ENCODE data around the gene CLRN3.

The CLRN3 gene

GRCh38 chr10:127836176-127836575 is 56.6 kb downstream of the CLRN3 start:
- Histone ChIP-seq H3K9ac (ENCODE audit: low read length) (no peak overlapping the region), H2BK120ac (ENCODE audit: insufficient read depth, low read length, poor library complexity) (no peak overlapping the region), H2AFZ (ENCODE audit: insufficient read depth, low read length, poor library complexity) (no peak overlapping the region), H2BK5ac (ENCODE audit: low read depth, low read length, poor library complexity) (no peak overlapping the region), H3K79me2 (ENCODE audit: control insufficient read depth, insufficient read depth, low read length, poor library complexity) (no peaks in the 10 kb centered on the region), H3K18ac (ENCODE audit: low read length) (no peak overlapping the region), H3K27ac (ENCODE audit: low read depth, low read length) (no peak overlapping the region), H3K36me3 (ENCODE audit: control insufficient read depth in 1 of 2, insufficient read depth in 2 of 2, low read length in 2 of 2) (no peaks in the 10 kb centered on the region), H4K8ac (ENCODE audit: low read depth, low read length) (no peak overlapping the region), H3K4me3 (ENCODE audit: low read depth, low read length) (no peak overlapping the region), H2BK12ac (ENCODE audit: low read length) (no peak overlapping the region), H4K12ac (ENCODE audit: low read depth, low read length) (no peak overlapping the region), H3K4me1 (ENCODE audit: control insufficient read depth in 1 of 2, insufficient read depth in 2 of 2, low read length in 2 of 2) (no peaks in the 10 kb centered on the region), H3K23ac (ENCODE audit: low read length) (no peak overlapping the region), H3K4ac (ENCODE audit: low read depth, low read length) (no peak overlapping the region), H3K4me2 (ENCODE audit: low read length) (no peak overlapping the region), H2AK5ac (ENCODE audit: low read length) (no peak overlapping the region), H3K9me3 (ENCODE audit: insufficient read depth, low read depth, low read length) (no peaks in the 10 kb centered on the region), H3K27me3 (ENCODE audit: insufficient read depth, low read length) (no peaks in the 10 kb centered on the region), H4K91ac (ENCODE audit: low read depth, low read length) (no peak overlapping the region), H3K79me1 (ENCODE audit: low read length) (no peaks in the 10 kb centered on the region), H3K14ac (ENCODE audit: low read length) (no peak overlapping the region)
- DNase-seq, result no peak
- WGBS (ENCODE audit: extremely low coverage, insufficient coverage, insufficient read length), result no CpG with 5 or more reads among the region's 4 CpGs

- no peak for DNase-seq
Measured at GRCh38 chr10:127834791-127835190, 58.0 kb downstream of the CLRN3 start.

GRCh38 chr10:127834221-127834620 is 58.5 kb downstream of the CLRN3 start:
- Histone ChIP-seq H3K18ac (ENCODE audit: low read length) (no peak overlapping the region), H2BK5ac (ENCODE audit: low read depth, low read length, poor library complexity) (no peak overlapping the region), H3K4ac (ENCODE audit: low read depth, low read length) (no peak overlapping the region), H3K9ac (ENCODE audit: low read length) (no peak overlapping the region), H2BK120ac (ENCODE audit: insufficient read depth, low read length, poor library complexity) (no peak overlapping the region), H2BK12ac (ENCODE audit: low read length) (no peak overlapping the region), H3K27ac (ENCODE audit: low read depth, low read length) (no peak overlapping the region), H3K79me2 (ENCODE audit: control insufficient read depth, insufficient read depth, low read length, poor library complexity) (no peaks in the 10 kb centered on the region), H3K36me3 (ENCODE audit: control insufficient read depth in 1 of 2, insufficient read depth in 2 of 2, low read length in 2 of 2) (no peaks in the 10 kb centered on the region), H3K4me1 (ENCODE audit: control insufficient read depth in 1 of 2, insufficient read depth in 2 of 2, low read length in 2 of 2) (no peaks in the 10 kb centered on the region), H4K91ac (ENCODE audit: low read depth, low read length) (no peak overlapping the region), H3K27me3 (ENCODE audit: insufficient read depth, low read length) (no peaks in the 10 kb centered on the region), H2AK5ac (ENCODE audit: low read length) (no peak overlapping the region), H3K4me2 (ENCODE audit: low read length) (no peak overlapping the region), H3K79me1 (ENCODE audit: low read length) (no peaks in the 10 kb centered on the region), H3K23ac (ENCODE audit: low read length) (no peak overlapping the region), H3K9me3 (ENCODE audit: insufficient read depth, low read depth, low read length) (no peaks in the 10 kb centered on the region), H4K8ac (ENCODE audit: low read depth, low read length) (no peak overlapping the region), H3K4me3 (ENCODE audit: low read depth, low read length) (no peak overlapping the region), H4K12ac (ENCODE audit: low read depth, low read length) (no peak overlapping the region), H2AFZ (ENCODE audit: insufficient read depth, low read length, poor library complexity) (no peak overlapping the region), H3K14ac (ENCODE audit: low read length) (no peak overlapping the region)
- WGBS (ENCODE audit: extremely low coverage, insufficient coverage, insufficient read length), result no CpG with 5 or more reads among the region's 7 CpGs
- DNase-seq, result no peak

More at GRCh38 chr10:127834791-127835190, 58.0 kb downstream of the CLRN3 start:
- no peak overlapping the region for H2BK5ac ChIP-seq (ENCODE audit: low read depth, low read length, poor library complexity)
- H3K4me3 ChIP-seq (ENCODE audit: low read depth, low read length), result no peak overlapping the region
- no peak overlapping the region for H3K14ac ChIP-seq (ENCODE audit: low read length)
- no peak overlapping the region for H4K12ac ChIP-seq (ENCODE audit: low read depth, low read length)
- no peak overlapping the region for H3K27ac ChIP-seq (ENCODE audit: low read depth, low read length)
- H4K91ac ChIP-seq (ENCODE audit: low read depth, low read length), result no peak overlapping the region
- no peak overlapping the region for H3K4me2 ChIP-seq (ENCODE audit: low read length)
- H3K79me2 ChIP-seq (ENCODE audit: control insufficient read depth, insufficient read depth, low read length, poor library complexity), result no peaks in the 10 kb centered on the region
- no peak overlapping the region for H3K9ac ChIP-seq (ENCODE audit: low read length)
- no peak overlapping the region for H3K18ac ChIP-seq (ENCODE audit: low read length)
- no peaks in the 10 kb centered on the region for H3K9me3 ChIP-seq (ENCODE audit: insufficient read depth, low read depth, low read length)
- no peak overlapping the region for H2BK120ac ChIP-seq (ENCODE audit: insufficient read depth, low read length, poor library complexity)
- H3K4me1 ChIP-seq (ENCODE audit: control insufficient read depth in 1 of 2, insufficient read depth in 2 of 2, low read length in 2 of 2), result no peaks in the 10 kb centered on the region
- H3K36me3 ChIP-seq (ENCODE audit: control insufficient read depth in 1 of 2, insufficient read depth in 2 of 2, low read length in 2 of 2), result no peaks in the 10 kb centered on the region
- H2AFZ ChIP-seq (ENCODE audit: insufficient read depth, low read length, poor library complexity), result no peak overlapping the region
- H3K23ac ChIP-seq (ENCODE audit: low read length), result no peak overlapping the region
- no peaks in the 10 kb centered on the region for H3K79me1 ChIP-seq (ENCODE audit: low read length)
- H4K8ac ChIP-seq (ENCODE audit: low read depth, low read length), result no peak overlapping the region
- no peaks in the 10 kb centered on the region for H3K27me3 ChIP-seq (ENCODE audit: insufficient read depth, low read length)
- H2AK5ac ChIP-seq (ENCODE audit: low read length), result no peak overlapping the region
- WGBS (ENCODE audit: extremely low coverage, insufficient coverage, insufficient read length), result no CpG with 5 or more reads among the region's 4 CpGs
- no peak overlapping the region for H2BK12ac ChIP-seq (ENCODE audit: low read length)
- H3K4ac ChIP-seq (ENCODE audit: low read depth, low read length), result no peak overlapping the region

GRCh38 chr10:127833804-127834203 is 58.9 kb downstream of the CLRN3 start:
- no peaks in the 10 kb centered on the region for H3K79me2 ChIP-seq (ENCODE audit: control insufficient read depth, insufficient read depth, low read length, poor library complexity)
- H3K27ac ChIP-seq (ENCODE audit: low read depth, low read length), result no peak overlapping the region
- H3K9ac ChIP-seq (ENCODE audit: low read length), result no peak overlapping the region
- no peak overlapping the region for H2BK12ac ChIP-seq (ENCODE audit: low read length)
- no peak overlapping the region for H3K4me3 ChIP-seq (ENCODE audit: low read depth, low read length)
- no peaks in the 10 kb centered on the region for H3K4me1 ChIP-seq (ENCODE audit: control insufficient read depth in 1 of 2, insufficient read depth in 2 of 2, low read length in 2 of 2)
- H4K8ac ChIP-seq (ENCODE audit: low read depth, low read length), result no peak overlapping the region
- H3K23ac ChIP-seq (ENCODE audit: low read length), result no peak overlapping the region
- H3K4ac ChIP-seq (ENCODE audit: low read depth, low read length), result no peak overlapping the region
- no peak for DNase-seq
- no peak overlapping the region for H2AK5ac ChIP-seq (ENCODE audit: low read length)
- no peak overlapping the region for H3K18ac ChIP-seq (ENCODE audit: low read length)
- no peak overlapping the region for H3K4me2 ChIP-seq (ENCODE audit: low read length)
- no peaks in the 10 kb centered on the region for H3K79me1 ChIP-seq (ENCODE audit: low read length)
- no peak overlapping the region for H4K91ac ChIP-seq (ENCODE audit: low read depth, low read length)
- H3K27me3 ChIP-seq (ENCODE audit: insufficient read depth, low read length), result no peaks in the 10 kb centered on the region
- WGBS (ENCODE audit: extremely low coverage, insufficient coverage, insufficient read length), result no CpG with 5 or more reads among the region's 7 CpGs
- H3K14ac ChIP-seq (ENCODE audit: low read length), result no peak overlapping the region
- H3K9me3 ChIP-seq (ENCODE audit: insufficient read depth, low read depth, low read length), result no peaks in the 10 kb centered on the region
- no peak overlapping the region for H2BK5ac ChIP-seq (ENCODE audit: low read depth, low read length, poor library complexity)
- H4K12ac ChIP-seq (ENCODE audit: low read depth, low read length), result no peak overlapping the region
- no peaks in the 10 kb centered on the region for H3K36me3 ChIP-seq (ENCODE audit: control insufficient read depth in 1 of 2, insufficient read depth in 2 of 2, low read length in 2 of 2)
- no peak overlapping the region for H2AFZ ChIP-seq (ENCODE audit: insufficient read depth, low read length, poor library complexity)
- no peak overlapping the region for H2BK120ac ChIP-seq (ENCODE audit: insufficient read depth, low read length, poor library complexity)

Measured in trophoblast cell (in vitro differentiated cells and primary cell).